Adipocyte (in vitro differentiated cells): ENCODE results near the gene WDFY3.

Experiments used
- DNase-seq: peaks from one replicate; pipeline ENCODE4 v3.0.0-alpha.2; 2015; ENCODE audit warnings: low read depth
- H3K27me3 ChIP-seq: replicated peaks from 2 replicates; pipeline ENCODE4 v1.7.0; 2013; ENCODE audit warnings: mild to moderate bottlenecking, low read length, moderate library complexity; ENCODE audit not compliant: control insufficient read depth, insufficient read depth
- H3K36me3 ChIP-seq: 2 replicates; pipeline ENCODE4 v1.7.0; 2013; ENCODE audit warnings: low read length, mild to moderate bottlenecking, moderate library complexity; ENCODE audit not compliant: control insufficient read depth, insufficient read depth, severe bottlenecking
- H3K4me1 ChIP-seq: 2 replicates; pipeline ENCODE4 v1.7.0; 2013; ENCODE audit warnings: mild to moderate bottlenecking, low read length, moderate library complexity; ENCODE audit not compliant: control insufficient read depth, insufficient read depth
- H3K4me3 ChIP-seq: 2 replicates; pipeline ENCODE4 v1.7.0; 2013; ENCODE audit warnings: mild to moderate bottlenecking, low read length, moderate library complexity
- H3K9ac ChIP-seq: 2 replicates; pipeline ENCODE4 v1.7.0; 2013; ENCODE audit warnings: mild to moderate bottlenecking, low read length, moderate library complexity
- H3K9me3 ChIP-seq: 2 replicates; pipeline ENCODE4 v1.7.0; 2013; ENCODE audit warnings: mild to moderate bottlenecking, low read length, moderate library complexity; ENCODE audit not compliant: control insufficient read depth

The WDFY3 gene

GRCh38 chr4:84661191-84661939 lies 305.1 kb downstream of the WDFY3 start:
- Histone ChIP-seq H3K36me3 (no peaks in the 10 kb centered on the region), H3K4me3 (no peak overlapping the region), H3K9ac (no peak overlapping the region), H3K9me3 (no peaks in the 10 kb centered on the region), H3K27me3 (no peaks in the 10 kb centered on the region), H3K4me1 (no peaks in the 10 kb centered on the region)
- DNase-seq, result no peak

- Histone ChIP-seq H3K9me3 (no peaks in the 10 kb centered on the region), H3K27me3 (no peaks in the 10 kb centered on the region), H3K4me3 (no peak overlapping the region), H3K9ac (no peak overlapping the region), H3K4me1 (no peaks in the 10 kb centered on the region), H3K36me3 (no peaks in the 10 kb centered on the region)
- no peak for DNase-seq
Observed at GRCh38 chr4:84660606-84661005, 305.9 kb downstream of the WDFY3 start.

GRCh38 chr4:84652478-84652877 lies 314.0 kb downstream of the WDFY3 start:
- Histone ChIP-seq H3K9ac (no peak overlapping the region), H3K27me3 (no peaks in the 10 kb centered on the region), H3K4me3 (no peak overlapping the region), H3K36me3 (no peaks in the 10 kb centered on the region), H3K4me1 (peaks cover 10% of the 10 kb centered on the region), H3K9me3 (no peaks in the 10 kb centered on the region)
- DNase-seq, result no peak

GRCh38 chr4:84651499-84651898 lies 315.0 kb downstream of the WDFY3 start:
- Histone ChIP-seq H3K27me3 (no peaks in the 10 kb centered on the region), H3K36me3 (no peaks in the 10 kb centered on the region), H3K4me1 (peaks cover 13% of the 10 kb centered on the region), H3K4me3 (no peak overlapping the region), H3K9me3 (no peaks in the 10 kb centered on the region), H3K9ac (no peak overlapping the region)
- DNase-seq, result peak; percentile 4

- H3K9ac ChIP-seq, result no peak overlapping the region
- peaks cover 13% of the 10 kb centered on the region for H3K4me1 ChIP-seq
- no peaks in the 10 kb centered on the region for H3K27me3 ChIP-seq
- DNase-seq, result no peak
- no peaks in the 10 kb centered on the region for H3K36me3 ChIP-seq
- no peak overlapping the region for H3K4me3 ChIP-seq
- H3K9me3 ChIP-seq, result no peaks in the 10 kb centered on the region
Observed at GRCh38 chr4:84648863-84649647, 317.4 kb downstream of the WDFY3 start.

- Histone ChIP-seq H3K27me3 (no peaks in the 10 kb centered on the region), H3K36me3 (no peaks in the 10 kb centered on the region), H3K9me3 (no peaks in the 10 kb centered on the region), H3K9ac (no peak overlapping the region), H3K4me1 (peaks cover 13% of the 10 kb centered on the region), H3K4me3 (no peak overlapping the region)
- DNase-seq, result no peak
Observed at GRCh38 chr4:84648178-84648577, 318.3 kb downstream of the WDFY3 start.

GRCh38 chr4:84647312-84647884 lies 319.1 kb downstream of the WDFY3 start:
- H3K9ac ChIP-seq, result no peak overlapping the region
- DNase-seq, result no peak
- no peak overlapping the region for H3K4me3 ChIP-seq
- H3K27me3 ChIP-seq, result no peaks in the 10 kb centered on the region
- no peaks in the 10 kb centered on the region for H3K36me3 ChIP-seq
- H3K9me3 ChIP-seq, result no peaks in the 10 kb centered on the region
- peaks cover 13% of the 10 kb centered on the region for H3K4me1 ChIP-seq

GRCh38 chr4:84644087-84644486 lies 322.4 kb downstream of the WDFY3 start:
- Histone ChIP-seq H3K4me1 (peaks cover 13% of the 10 kb centered on the region), H3K36me3 (no peaks in the 10 kb centered on the region), H3K9me3 (no peaks in the 10 kb centered on the region), H3K9ac (no peak overlapping the region), H3K4me3 (no peak overlapping the region), H3K27me3 (no peaks in the 10 kb centered on the region)
- no peak for DNase-seq

GRCh38 chr4:84639145-84639544 lies 327.3 kb downstream of the WDFY3 start:
- no peaks in the 10 kb centered on the region for H3K27me3 ChIP-seq
- no peaks in the 10 kb centered on the region for H3K36me3 ChIP-seq
- no peak overlapping the region for H3K4me3 ChIP-seq
- H3K4me1 ChIP-seq, result no peaks in the 10 kb centered on the region
- no peak for DNase-seq
- H3K9ac ChIP-seq, result no peak overlapping the region
- no peaks in the 10 kb centered on the region for H3K9me3 ChIP-seq

GRCh38 chr4:84638092-84638491 lies 328.4 kb downstream of the WDFY3 start:
- Histone ChIP-seq H3K36me3 (no peaks in the 10 kb centered on the region), H3K4me3 (no peak overlapping the region), H3K27me3 (no peaks in the 10 kb centered on the region), H3K4me1 (no peaks in the 10 kb centered on the region), H3K9me3 (no peaks in the 10 kb centered on the region), H3K9ac (no peak overlapping the region)
- no peak for DNase-seq

GRCh38 chr4:84634961-84635360 lies 331.5 kb downstream of the WDFY3 start:
- H3K9me3 ChIP-seq, result no peaks in the 10 kb centered on the region
- no peak overlapping the region for H3K4me3 ChIP-seq
- peaks cover 16% of the 10 kb centered on the region for H3K4me1 ChIP-seq
- no peak for DNase-seq
- no peaks in the 10 kb centered on the region for H3K27me3 ChIP-seq
- H3K36me3 ChIP-seq, result no peaks in the 10 kb centered on the region
- H3K9ac ChIP-seq, result no peak overlapping the region
